Measurements from ENCODE around the gene CEP68.

The CEP68 gene

DNA sequence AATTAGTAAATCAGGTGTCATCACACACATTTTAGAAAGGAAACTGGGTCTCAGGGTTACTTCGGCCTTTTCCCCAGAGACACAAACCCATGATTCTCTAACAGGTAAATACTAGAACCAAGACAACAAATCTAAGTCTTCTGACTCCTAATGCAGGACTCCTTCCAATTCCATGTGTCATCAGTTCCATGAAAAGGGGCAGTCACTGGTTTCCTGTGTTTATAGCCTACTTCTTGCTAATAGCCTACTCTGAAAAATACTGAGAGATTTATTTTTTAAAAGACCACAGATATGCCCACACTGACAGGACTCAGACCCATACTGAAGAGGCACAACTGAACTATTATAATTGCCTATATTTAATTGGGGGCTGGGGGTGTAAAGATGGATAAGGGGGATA lies 40.7 kb downstream of the CEP68 start:
- H3K4me3 ChIP-seq (ENCODE audit: low read depth, low read length): no peak overlapping the region

DNA sequence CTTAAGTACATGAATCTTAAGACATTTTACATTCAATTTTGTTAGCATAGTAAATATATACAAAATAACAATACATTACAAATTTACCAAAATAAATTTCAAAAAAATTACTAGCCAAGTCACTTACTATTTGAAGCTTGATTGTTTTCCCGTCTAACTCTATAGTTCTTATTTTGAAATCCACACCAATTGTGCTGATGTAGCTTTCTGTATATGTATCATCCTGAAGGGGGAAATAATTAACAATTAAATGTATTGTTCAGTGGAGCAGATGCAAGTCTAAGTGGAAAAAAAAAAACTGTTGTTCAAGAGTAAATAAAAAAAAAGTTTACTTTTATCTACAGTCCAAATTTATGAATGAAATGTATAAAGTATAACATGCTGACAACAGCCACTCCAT lies 41.6 kb downstream of the CEP68 start:
- TF ChIP-seq, protein P1, sequence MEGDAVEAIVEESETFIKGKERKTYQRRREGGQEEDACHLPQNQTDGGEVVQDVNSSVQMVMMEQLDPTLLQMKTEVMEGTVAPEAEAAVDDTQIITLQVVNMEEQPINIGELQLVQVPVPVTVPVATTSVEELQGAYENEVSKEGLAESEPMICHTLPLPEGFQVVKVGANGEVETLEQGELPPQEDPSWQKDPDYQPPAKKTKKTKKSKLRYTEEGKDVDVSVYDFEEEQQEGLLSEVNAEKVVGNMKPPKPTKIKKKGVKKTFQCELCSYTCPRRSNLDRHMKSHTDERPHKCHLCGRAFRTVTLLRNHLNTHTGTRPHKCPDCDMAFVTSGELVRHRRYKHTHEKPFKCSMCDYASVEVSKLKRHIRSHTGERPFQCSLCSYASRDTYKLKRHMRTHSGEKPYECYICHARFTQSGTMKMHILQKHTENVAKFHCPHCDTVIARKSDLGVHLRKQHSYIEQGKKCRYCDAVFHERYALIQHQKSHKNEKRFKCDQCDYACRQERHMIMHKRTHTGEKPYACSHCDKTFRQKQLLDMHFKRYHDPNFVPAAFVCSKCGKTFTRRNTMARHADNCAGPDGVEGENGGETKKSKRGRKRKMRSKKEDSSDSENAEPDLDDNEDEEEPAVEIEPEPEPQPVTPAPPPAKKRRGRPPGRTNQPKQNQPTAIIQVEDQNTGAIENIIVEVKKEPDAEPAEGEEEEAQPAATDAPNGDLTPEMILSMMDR (IDR thresholded peaks at IDR 0.05; ENCODE audit: low read depth, low read length): no peak
- no peak overlapping the region for H3K4me3 ChIP-seq (ENCODE audit: low read depth, low read length)

More for the DNA sequence above, 40.7 kb downstream of the CEP68 start:
- TF ChIP-seq, protein P1 (IDR thresholded peaks at IDR 0.05; ENCODE audit: low read depth, low read length): no peak

DNA sequence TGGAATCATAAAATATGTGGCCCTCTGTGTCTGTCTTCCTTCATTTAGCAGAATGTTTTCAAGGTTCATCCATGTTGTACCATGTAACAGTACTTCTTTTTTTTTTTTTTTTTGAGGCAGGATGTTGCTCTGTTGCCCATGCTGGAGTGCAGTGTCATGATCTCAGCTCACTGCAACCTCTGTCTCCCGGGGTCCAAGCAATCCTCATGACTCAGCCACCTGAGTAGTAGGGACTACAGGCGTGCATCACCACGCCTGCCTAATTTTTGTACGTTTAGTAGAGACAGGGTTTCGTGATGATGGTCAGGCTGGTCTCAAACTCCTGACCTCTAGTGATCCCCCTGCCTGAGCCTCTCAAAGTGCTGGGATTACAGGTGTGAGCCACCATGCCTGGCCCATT lies 42.5 kb downstream of the CEP68 start:
- TF ChIP-seq, protein P1 (IDR thresholded peaks at IDR 0.05; ENCODE audit: low read depth, low read length): no peak
- no peak overlapping the region for H3K4me3 ChIP-seq (ENCODE audit: low read depth, low read length)

DNA sequence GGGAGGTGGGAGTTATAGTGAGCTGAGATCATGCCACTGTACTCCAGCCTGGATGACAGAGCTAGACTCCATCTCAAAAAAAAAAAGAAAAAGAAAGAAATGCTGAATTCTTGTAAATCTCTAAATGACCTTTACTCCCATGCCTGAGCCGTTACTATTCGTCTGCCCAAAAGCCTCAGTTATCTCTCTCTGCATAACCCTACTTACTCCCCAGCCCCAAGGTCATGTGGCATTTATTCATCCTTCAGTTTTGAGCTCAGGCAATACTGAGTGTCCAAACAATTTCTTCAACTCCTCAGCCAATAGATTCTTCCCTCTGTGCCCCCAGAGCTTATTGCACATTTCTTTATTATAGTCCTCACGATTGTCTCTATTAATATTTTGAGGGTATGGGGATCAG lies 44.9 kb downstream of the CEP68 start:
- TF ChIP-seq, protein P1 (IDR thresholded peaks at IDR 0.05; ENCODE audit: low read depth, low read length): no peak
- H3K4me3 ChIP-seq (ENCODE audit: low read depth, low read length): no peak overlapping the region

DNA sequence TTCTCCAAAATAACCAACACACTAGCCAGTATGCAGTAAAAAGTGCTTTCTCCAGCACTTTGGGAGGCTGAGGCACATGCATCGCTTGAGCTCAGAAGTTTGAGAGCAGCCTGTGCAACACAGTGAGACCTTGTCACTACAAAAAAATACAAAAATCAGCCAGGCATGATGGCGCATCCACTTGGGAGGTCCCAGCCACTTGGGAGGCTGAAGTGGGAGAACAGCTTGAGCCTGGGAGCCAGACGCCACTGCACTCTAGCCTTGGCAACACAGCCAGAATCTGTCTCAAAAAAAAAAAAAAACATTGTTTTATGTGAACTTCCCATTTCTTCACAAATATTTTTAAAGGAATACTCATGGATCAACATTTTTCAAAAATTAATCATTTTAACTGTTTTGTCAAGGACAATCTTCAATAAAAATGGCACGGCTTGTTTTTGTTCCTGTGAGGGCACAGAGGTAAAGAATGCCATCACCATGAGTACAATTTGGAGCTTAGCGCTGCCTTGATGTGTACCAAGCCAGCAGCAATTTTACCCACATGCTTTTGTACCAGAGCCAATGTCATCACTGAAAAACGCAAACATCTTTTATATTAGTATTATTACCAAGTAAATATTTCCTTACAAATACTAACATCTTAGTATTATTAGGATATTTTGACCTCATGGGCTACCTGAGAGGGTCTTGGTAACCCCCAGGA lies 46.9 kb downstream of the CEP68 start:
- TF ChIP-seq, protein P1 (IDR thresholded peaks at IDR 0.05; ENCODE audit: low read depth, low read length): no peak
- no peak overlapping the region for H3K4me3 ChIP-seq (ENCODE audit: low read depth, low read length)

DNA sequence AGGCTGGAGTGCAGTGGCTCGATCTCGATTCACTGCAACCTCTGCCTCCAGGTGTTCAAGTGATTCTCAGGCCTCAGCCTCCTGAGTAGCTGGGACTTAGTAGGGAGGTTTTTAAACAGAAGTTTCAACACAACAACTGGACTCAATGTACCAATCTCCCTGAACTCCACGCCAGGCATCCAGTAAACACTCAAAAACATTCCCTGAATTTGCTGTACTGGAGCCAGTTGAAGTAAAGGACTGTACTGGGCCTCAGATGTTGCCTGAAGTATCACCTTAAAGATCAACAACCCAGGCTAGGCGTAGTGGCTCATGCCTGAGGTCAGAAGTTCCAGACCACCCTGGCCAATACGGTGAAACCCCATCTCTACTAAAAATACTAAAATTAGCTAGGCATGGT lies 51.3 kb downstream of the CEP68 start:
- no peak overlapping the region for H3K4me3 ChIP-seq (ENCODE audit: low read depth, low read length)
- TF ChIP-seq, protein P1 (IDR thresholded peaks at IDR 0.05; ENCODE audit: low read depth, low read length): no peak

DNA sequence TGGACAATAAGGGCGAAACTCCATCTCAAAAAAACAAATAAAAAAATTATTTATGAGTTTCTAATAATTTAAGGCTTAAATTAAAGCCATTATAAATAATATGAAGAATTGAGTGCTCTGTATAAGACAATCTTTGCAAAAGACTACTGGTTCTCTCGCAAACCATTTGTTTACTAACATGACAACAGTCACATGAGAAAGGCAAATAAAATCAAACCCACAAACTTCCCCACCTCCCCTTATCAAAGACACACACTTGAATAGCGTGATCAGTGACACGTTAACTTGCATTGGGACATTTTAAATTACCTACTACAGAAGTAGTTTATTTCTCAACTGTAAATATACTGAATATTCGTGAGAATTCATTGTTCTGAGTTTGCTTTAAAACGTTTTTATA lies 52.6 kb downstream of the CEP68 start:
- H3K4me3 ChIP-seq (ENCODE audit: low read depth, low read length): no peak overlapping the region
- TF ChIP-seq, protein P1 (IDR thresholded peaks at IDR 0.05; ENCODE audit: low read depth, low read length): no peak
